H9 (cell line): ENCODE measurements around the gene MDK. TPM values are rescaled to one million over a fixed set of nuclear protein-coding genes. Genes with fewer than 3 reads are reported as not detected.
A peak's percentile ranks its signal among the peaks of the same experiment; 100 is the strongest.

Experiments
- DNase-seq: peaks from one replicate; pipeline ENCODE4 v3.0.0-alpha.2; 2017
- H2AFZ ChIP-seq: one replicate; pipeline ENCODE4 v1.6.1; 2013; ENCODE audit warnings: mild to moderate bottlenecking, low read length, control low read depth, moderate library complexity
- H2AK5ac ChIP-seq: 2 replicates; pipeline ENCODE4 v1.6.1; 2013; ENCODE audit warnings: low read length, control low read depth, mixed read lengths; ENCODE audit not compliant: insufficient read length
- H2BK120ac ChIP-seq: one replicate; pipeline ENCODE4 v1.6.1; 2013; ENCODE audit warnings: low read depth, mild to moderate bottlenecking, low read length, control low read depth, inconsistent platforms; ENCODE audit not compliant: poor library complexity, severe bottlenecking
- H2BK12ac ChIP-seq: 2 replicates; pipeline ENCODE4 v1.6.1; 2013; ENCODE audit warnings: low read length, control low read depth, mixed read lengths, low read depth; ENCODE audit not compliant: insufficient read length
- H2BK15ac ChIP-seq: 2 replicates; pipeline ENCODE4 v1.6.1; 2013; ENCODE audit warnings: low read depth, low read length, control low read depth
- H2BK20ac ChIP-seq: one replicate; pipeline ENCODE4 v1.6.1; 2013; ENCODE audit warnings: low read depth, mild to moderate bottlenecking, low read length, control low read depth, inconsistent platforms; ENCODE audit not compliant: poor library complexity, severe bottlenecking
- H2BK5ac ChIP-seq: 2 replicates; pipeline ENCODE4 v1.6.1; 2013; ENCODE audit warnings: low read length, control low read depth, mixed read lengths; ENCODE audit not compliant: insufficient read length
- H3K14ac ChIP-seq: 2 replicates; pipeline ENCODE4 v1.6.1; 2013; ENCODE audit warnings: low read length, control low read depth; ENCODE audit not compliant: insufficient read depth
- H3K18ac ChIP-seq: 2 replicates; pipeline ENCODE4 v1.6.1; 2013; ENCODE audit warnings: low read depth, mild to moderate bottlenecking, mixed read lengths, low read length, control low read depth; ENCODE audit not compliant: insufficient read length
- H3K23ac ChIP-seq: 2 replicates; pipeline ENCODE4 v1.6.1; 2013; ENCODE audit warnings: low read length, control low read depth, mixed read lengths, low read depth; ENCODE audit not compliant: insufficient read length
- H3K23me2 ChIP-seq: 2 replicates; pipeline ENCODE4 v1.6.1; 2013; ENCODE audit warnings: low read depth, mild to moderate bottlenecking, mixed read lengths, low read length, control low read depth; ENCODE audit not compliant: insufficient read length, poor library complexity, severe bottlenecking
- H3K27ac ChIP-seq: 2 replicates; pipeline ENCODE4 v1.5.1; 2013; ENCODE audit warnings: low read length, control low read depth, mixed read lengths, low read depth; ENCODE audit not compliant: insufficient read length
- H3K27me3 ChIP-seq: 2 replicates; pipeline ENCODE4 v1.6.1; 2013; ENCODE audit warnings: low read length, control low read depth, inconsistent platforms; ENCODE audit not compliant: insufficient read depth
- H3K4ac ChIP-seq: 2 replicates; pipeline ENCODE4 v1.6.1; 2013; ENCODE audit warnings: low read depth, mild to moderate bottlenecking, control low read depth, inconsistent platforms, low read length, moderate library complexity
- H3K4me1 ChIP-seq: 2 replicates; pipeline ENCODE4 v1.6.1; 2013; ENCODE audit warnings: low read length, control low read depth, inconsistent platforms; ENCODE audit not compliant: insufficient read depth
- H3K4me2 ChIP-seq: 2 replicates; pipeline ENCODE4 v1.6.1; 2013; ENCODE audit warnings: low read length, control low read depth, mixed read lengths; ENCODE audit not compliant: insufficient read length, insufficient read depth
- H3K56ac ChIP-seq: 2 replicates; pipeline ENCODE4 v1.6.1; 2013; ENCODE audit warnings: low read depth, mild to moderate bottlenecking, mixed read lengths, low read length, control low read depth; ENCODE audit not compliant: insufficient read length
- H3K79me1 ChIP-seq: 2 replicates; pipeline ENCODE4 v1.6.1; 2013; ENCODE audit warnings: low read depth, mild to moderate bottlenecking, moderate library complexity, low read length, control low read depth, inconsistent platforms; ENCODE audit not compliant: insufficient read depth, poor library complexity, severe bottlenecking
- H3K79me2 ChIP-seq: 2 replicates; pipeline ENCODE4 v1.6.1; 2013; ENCODE audit warnings: low read length, control low read depth, inconsistent platforms; ENCODE audit not compliant: insufficient read depth
- H3K9ac ChIP-seq: 2 replicates; pipeline ENCODE4 v1.6.1; 2013; ENCODE audit warnings: low read length, control low read depth, mixed read lengths; ENCODE audit not compliant: insufficient read length; ENCODE audit errors: extremely low read depth
- H3K9me3 ChIP-seq: one replicate; pipeline ENCODE4 v1.6.1; 2013; ENCODE audit warnings: low read depth, low read length, inconsistent platforms; ENCODE audit not compliant: control insufficient read depth
- H3T11ph ChIP-seq: one replicate; pipeline ENCODE4 v1.6.1; 2013; ENCODE audit warnings: mild to moderate bottlenecking, low read length, control low read depth, inconsistent platforms
- H4K20me1 ChIP-seq: one replicate; pipeline ENCODE4 v1.6.1; 2013; ENCODE audit not compliant: control insufficient read depth, insufficient read length, insufficient read depth
- H4K5ac ChIP-seq: 2 replicates; pipeline ENCODE4 v1.6.1; 2013; ENCODE audit warnings: low read depth, mild to moderate bottlenecking, mixed read lengths, low read length, control low read depth; ENCODE audit not compliant: insufficient read length
- H4K8ac ChIP-seq: replicated peaks from 2 replicates; pipeline ENCODE4 v1.6.1; 2013; ENCODE audit warnings: low read length, control low read depth, mixed read lengths, low read depth; ENCODE audit not compliant: insufficient read length
- H4K91ac ChIP-seq: 2 replicates; pipeline ENCODE4 v1.6.1; 2013; ENCODE audit warnings: low read depth, mild to moderate bottlenecking, moderate library complexity, mixed read lengths, low read length, control low read depth; ENCODE audit not compliant: insufficient read length
- H3K27ac Mint-ChIP-seq, 3 experiments: 2 replicates in 2 of 3; 3 replicates in 1 of 3; pipeline ENCODE4 v1.8.0; 2020 to 2021; ENCODE audit warnings: mixed read lengths in 3 of 3, mild to moderate bottlenecking in 1 of 3, moderate library complexity in 1 of 3
- H3K27me3 Mint-ChIP-seq: 2 replicates; pipeline ENCODE4 v1.8.0; 2021; ENCODE audit warnings: low read depth, mild to moderate bottlenecking, moderate library complexity, mixed read lengths
- H3K36me3 Mint-ChIP-seq, 3 experiments: 2 replicates in 2 of 3; 3 replicates in 1 of 3; pipeline ENCODE4 v1.8.0; 2020 to 2021; ENCODE audit warnings: low read depth in 3 of 3, mixed read lengths in 3 of 3; ENCODE audit not compliant: insufficient read depth in 1 of 3
- H3K4me1 Mint-ChIP-seq, 2 experiments: 2 replicates each; pipeline ENCODE4 v1.8.0; 2020; ENCODE audit warnings: mixed read lengths in 2 of 2
- H3K4me3 Mint-ChIP-seq, 2 experiments: 2 replicates in 1 of 2; 3 replicates in 1 of 2; pipeline ENCODE4 v1.8.0; 2020 to 2021; ENCODE audit warnings: mild to moderate bottlenecking in 2 of 2, mixed read lengths in 2 of 2, moderate library complexity in 1 of 2
- H3K9me3 Mint-ChIP-seq, 2 experiments: 2 replicates in 1 of 2; 3 replicates in 1 of 2; pipeline ENCODE4 v1.8.0; 2020; ENCODE audit warnings: mild to moderate bottlenecking in 2 of 2, mixed read lengths in 2 of 2, moderate library complexity in 1 of 2
- WGBS: extraction: QIAGEN DNeasy Blood & Tissue Kit; methylation state at CpG from one replicate; pipeline ENCODE4 v1.1.7; 2013; ENCODE audit warnings: missing lambda C conversion rate, low lambda C conversion rate, mixed read lengths; ENCODE audit not compliant: insufficient read length; ENCODE audit errors: extremely low coverage; 5-methylcytosine and 5-hydroxymethylcytosine counted together
- total RNA-seq: library from RNA; stranded (reverse); gene quantifications from 2 replicates; pipeline ENCODE4 v1.2.1, GENCODE V29; 2021
- TF ChIP-seq, protein P1 (sequence below): fragments of 200-600 bp; sonication (generic); conservative IDR thresholded peaks from 3 replicates; pipeline ENCODE4 v1.8.0; 2021; ENCODE audit warnings: antibody characterized with exemption, mild to moderate bottlenecking

The MDK gene
- total RNA-seq, 1 experiment from 2014 or later: 392 TPM

DNA sequence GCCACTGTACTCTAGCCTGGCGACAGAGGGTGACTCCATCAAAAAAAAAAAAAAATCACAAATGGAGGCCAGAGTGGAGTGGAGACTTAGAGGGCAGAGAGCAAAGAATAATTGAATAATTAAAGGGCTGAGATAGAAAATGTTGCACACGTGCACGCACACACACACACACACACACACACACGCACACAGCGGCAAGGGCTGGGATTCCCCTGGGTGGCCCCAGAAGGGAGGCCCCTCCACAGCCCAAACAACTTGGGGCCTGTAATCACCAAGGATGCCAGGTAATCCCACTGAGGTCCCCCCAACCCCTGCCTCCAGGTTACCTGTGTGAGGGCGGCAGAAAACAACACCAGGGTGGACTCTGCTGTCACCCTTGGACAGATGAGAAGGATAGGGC is 46.2 kb upstream of the MDK start:
- H2AFZ ChIP-seq: no peak overlapping the region
- peaks cover 48% of the 10 kb centered on the region for H3K27me3 Mint-ChIP-seq
- H3K23ac ChIP-seq: no peak overlapping the region

More for the DNA sequence above, 46.2 kb upstream of the MDK start:
- Histone ChIP-seq H3K4me1 (peaks cover 13% of the 10 kb centered on the region; the same call in 1 of the 2 replicates), H2BK12ac (no peak overlapping the region), H3K18ac (no peak overlapping the region), H3K27ac (no peak overlapping the region), H4K20me1 (no peaks in the 10 kb centered on the region), H3K79me1 (no peaks in the 10 kb centered on the region), H3K23me2 (peaks cover 7% of the 10 kb centered on the region), H3K9me3 (no peaks in the 10 kb centered on the region), H4K8ac (no peak overlapping the region), H2AK5ac (no peak overlapping the region), H3K4me2 (no peak overlapping the region), H3K56ac (no peak overlapping the region), H3K9ac (no peak overlapping the region), H2BK20ac (no peak overlapping the region), H3K14ac (no peak overlapping the region), H3K79me2 (no peaks in the 10 kb centered on the region), H2BK120ac (no peak overlapping the region), H2BK15ac (no peak overlapping the region), H2BK5ac (no peak overlapping the region), H3K27me3 (peaks cover 21% of the 10 kb centered on the region; the same call in 1 of the 2 replicates), H3T11ph (no peak overlapping the region), H4K91ac (no peak overlapping the region), H4K5ac (no peak overlapping the region), H3K4ac (no peak overlapping the region)
- WGBS: no CpG with 5 or more reads among the region's 6 CpGs
- Mint-ChIP-seq H3K36me3 (no peaks in the 10 kb centered on the region; a peak in 1 of 7 replicates), H3K27ac (peak overlapping the region in 1 of 3 experiments; percentile 35; a peak in 1 of 7 replicates), H3K4me1 (peaks cover 67 to 86% of the 10 kb centered on the region in 2 experiments), H3K9me3 (no peaks in the 10 kb centered on the region), H3K4me3 (peak overlapping the region in 1 of 2 experiments; percentile 6; a peak in 1 of 5 replicates)
- TF ChIP-seq, protein P1, sequence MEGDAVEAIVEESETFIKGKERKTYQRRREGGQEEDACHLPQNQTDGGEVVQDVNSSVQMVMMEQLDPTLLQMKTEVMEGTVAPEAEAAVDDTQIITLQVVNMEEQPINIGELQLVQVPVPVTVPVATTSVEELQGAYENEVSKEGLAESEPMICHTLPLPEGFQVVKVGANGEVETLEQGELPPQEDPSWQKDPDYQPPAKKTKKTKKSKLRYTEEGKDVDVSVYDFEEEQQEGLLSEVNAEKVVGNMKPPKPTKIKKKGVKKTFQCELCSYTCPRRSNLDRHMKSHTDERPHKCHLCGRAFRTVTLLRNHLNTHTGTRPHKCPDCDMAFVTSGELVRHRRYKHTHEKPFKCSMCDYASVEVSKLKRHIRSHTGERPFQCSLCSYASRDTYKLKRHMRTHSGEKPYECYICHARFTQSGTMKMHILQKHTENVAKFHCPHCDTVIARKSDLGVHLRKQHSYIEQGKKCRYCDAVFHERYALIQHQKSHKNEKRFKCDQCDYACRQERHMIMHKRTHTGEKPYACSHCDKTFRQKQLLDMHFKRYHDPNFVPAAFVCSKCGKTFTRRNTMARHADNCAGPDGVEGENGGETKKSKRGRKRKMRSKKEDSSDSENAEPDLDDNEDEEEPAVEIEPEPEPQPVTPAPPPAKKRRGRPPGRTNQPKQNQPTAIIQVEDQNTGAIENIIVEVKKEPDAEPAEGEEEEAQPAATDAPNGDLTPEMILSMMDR: no peak
- DNase-seq: no peak
